BJ (cell line): ENCODE results near the gene SDCBP2. TPM values are rescaled to one million over a fixed set of nuclear protein-coding genes. Genes with fewer than 3 reads are reported as not detected.

Source experiments
- CTCF ChIA-PET: fragments of 350-600 bp; formaldehyde crosslinking; extraction: SDS; loops from one replicate; lab custom pipeline; 2021; ENCODE audit warnings: antibody characterized with exemption, inconsistent platforms; lab: Yijun Ruan, JAX
- POLR2A ChIA-PET: fragments of 300-600 bp; sonication (Branson Sonifier 250); formaldehyde crosslinking; extraction: SDS; loops from one replicate; lab custom pipeline; 2021; ENCODE audit warnings: antibody characterized with exemption; lab: Charles Lee
- DNase-seq: peaks from one replicate; pipeline ENCODE4 v3.0.0-alpha.2; 2011; ENCODE audit warnings: low read depth
- H3K27me3 ChIP-seq: 2 replicates; pipeline ENCODE4 v1.6.0; 2011; ENCODE audit warnings: low read length; ENCODE audit not compliant: control insufficient read depth, insufficient read depth
- H3K36me3 ChIP-seq: 2 replicates; pipeline ENCODE4 v1.5.1; 2011; ENCODE audit warnings: low read length; ENCODE audit not compliant: control insufficient read depth, insufficient read depth
- H3K4me3 ChIP-seq: 2 replicates; pipeline ENCODE4 v1.5.1; 2011; ENCODE audit warnings: low read depth, mild to moderate bottlenecking, control low read depth, low read length
- polyA plus RNA-seq: library from polyadenylated mRNA; depleted of rRNA; stranded (reverse); fragments of >200 nt; gene quantifications from 2 replicates; pipeline ENCODE4 v1.2.3, GENCODE V29; 2011
- TF ChIP-seq, protein P1 (sequence below): IDR thresholded peaks from 2 replicates; pipeline ENCODE4 v1.5.1; 2011; ENCODE audit warnings: low read depth, mild to moderate bottlenecking, control low read depth, inconsistent platforms, low read length, moderate library complexity; ENCODE audit not compliant: insufficient read depth

The SDCBP2 gene
- polyA plus RNA-seq, 1 experiment, result 6.2 TPM

DNA sequence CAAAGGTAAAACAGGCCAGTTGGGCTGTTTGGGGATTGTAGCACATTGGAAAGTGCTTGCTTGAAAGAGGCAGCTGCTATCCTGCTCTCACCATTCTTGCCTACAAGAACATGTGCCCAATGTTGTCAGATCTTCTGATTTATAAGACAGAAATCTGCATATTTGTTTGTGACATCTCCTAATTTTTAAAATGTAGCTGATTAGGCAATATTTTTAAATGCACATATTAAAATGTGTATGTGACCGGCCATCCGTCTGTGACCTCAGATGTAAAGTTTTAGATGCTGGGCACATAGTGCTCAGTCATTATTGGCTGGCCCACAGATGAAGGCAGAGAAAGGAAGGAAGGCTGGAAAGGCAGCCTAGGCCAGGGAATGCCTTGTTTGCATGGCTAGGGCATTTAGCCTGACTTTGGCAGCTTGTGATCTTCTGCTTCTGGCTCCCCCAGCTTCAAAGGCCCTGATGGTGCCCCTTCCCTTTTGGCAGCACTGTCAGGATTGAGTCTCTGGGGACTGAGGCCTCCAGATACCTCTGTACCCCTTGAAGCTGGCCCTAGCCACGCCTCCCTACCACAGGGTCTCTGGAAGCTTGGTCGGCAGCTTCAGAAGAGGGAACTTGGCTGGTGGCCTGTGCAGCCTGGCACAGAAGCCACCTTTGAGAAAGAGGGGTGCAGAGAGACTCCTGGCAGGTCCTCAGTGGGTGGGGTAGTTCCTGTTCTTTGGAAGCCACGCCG lies 56.4 kb downstream of the SDCBP2 start:
- TF ChIP-seq, protein P1, sequence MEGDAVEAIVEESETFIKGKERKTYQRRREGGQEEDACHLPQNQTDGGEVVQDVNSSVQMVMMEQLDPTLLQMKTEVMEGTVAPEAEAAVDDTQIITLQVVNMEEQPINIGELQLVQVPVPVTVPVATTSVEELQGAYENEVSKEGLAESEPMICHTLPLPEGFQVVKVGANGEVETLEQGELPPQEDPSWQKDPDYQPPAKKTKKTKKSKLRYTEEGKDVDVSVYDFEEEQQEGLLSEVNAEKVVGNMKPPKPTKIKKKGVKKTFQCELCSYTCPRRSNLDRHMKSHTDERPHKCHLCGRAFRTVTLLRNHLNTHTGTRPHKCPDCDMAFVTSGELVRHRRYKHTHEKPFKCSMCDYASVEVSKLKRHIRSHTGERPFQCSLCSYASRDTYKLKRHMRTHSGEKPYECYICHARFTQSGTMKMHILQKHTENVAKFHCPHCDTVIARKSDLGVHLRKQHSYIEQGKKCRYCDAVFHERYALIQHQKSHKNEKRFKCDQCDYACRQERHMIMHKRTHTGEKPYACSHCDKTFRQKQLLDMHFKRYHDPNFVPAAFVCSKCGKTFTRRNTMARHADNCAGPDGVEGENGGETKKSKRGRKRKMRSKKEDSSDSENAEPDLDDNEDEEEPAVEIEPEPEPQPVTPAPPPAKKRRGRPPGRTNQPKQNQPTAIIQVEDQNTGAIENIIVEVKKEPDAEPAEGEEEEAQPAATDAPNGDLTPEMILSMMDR, result no peak
- no peak overlapping the region for H3K4me3 ChIP-seq
- DNase-seq, result no peak
- H3K27me3 ChIP-seq, result no peaks in the 10 kb centered on the region
- ChIA-PET POLR2A (interaction anchor here (0.5 kb wide), 1 partner anchor 9 kb away, joined by 9 read pairs; no protein-coding TSS in a partner anchor), CTCF (interaction anchor here (0.6 to 1.4 kb wide), 3 partner anchors 14 to 44 kb away, joined by 3 read pairs; no protein-coding TSS in a partner anchor)
- no peaks in the 10 kb centered on the region for H3K36me3 ChIP-seq

DNA sequence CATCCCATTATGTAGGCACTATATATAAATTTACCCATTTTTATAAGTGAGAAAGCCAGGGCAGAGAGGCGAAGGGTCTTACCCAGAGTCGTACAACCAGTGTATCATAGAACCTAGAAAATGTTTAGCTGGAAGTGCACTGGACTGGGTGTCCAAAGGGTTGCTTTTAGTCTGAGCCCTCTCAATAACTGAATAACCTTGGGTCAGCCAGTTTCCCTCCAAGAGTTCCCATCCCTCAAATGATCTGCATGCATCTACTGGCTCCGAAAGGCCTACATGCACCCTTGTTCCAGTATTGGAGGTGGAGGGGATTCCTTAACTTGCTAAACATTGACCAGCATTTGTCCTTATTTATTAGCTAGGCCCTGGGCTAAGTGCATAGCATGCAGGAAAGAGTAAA lies 59.1 kb downstream of the SDCBP2 start:
- H3K36me3 ChIP-seq, result no peaks in the 10 kb centered on the region
- CTCF ChIA-PET, result interaction anchor here (1.0 to 1.1 kb wide), 2 partner anchors 57 to 167 kb away, joined by 3 read pairs; no protein-coding TSS in a partner anchor
- DNase-seq, result no peak
- TF ChIP-seq, protein P1, result no peak
- POLR2A ChIA-PET, result no interaction called here
- no peaks in the 10 kb centered on the region for H3K27me3 ChIP-seq
- no peak overlapping the region for H3K4me3 ChIP-seq

DNA sequence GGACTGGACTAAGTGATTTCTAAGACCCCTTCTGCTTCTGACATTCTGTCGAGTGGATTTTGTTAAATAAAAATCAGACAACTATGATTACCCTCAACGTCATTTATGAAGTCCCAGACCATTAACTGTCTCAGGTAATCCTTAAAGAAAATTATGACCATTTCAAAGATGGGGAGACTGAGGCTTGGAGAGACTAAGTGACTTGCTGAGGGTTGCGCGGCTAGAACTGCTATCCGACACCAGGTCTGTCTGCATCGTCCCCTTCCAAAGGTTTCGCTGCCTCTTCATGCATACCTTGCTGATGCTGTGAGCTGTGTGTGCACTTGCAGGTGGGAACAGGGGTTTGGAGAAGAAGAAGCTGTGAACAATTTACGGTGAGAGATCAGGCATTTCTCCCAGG lies 59.7 kb downstream of the SDCBP2 start:
- H3K4me3 ChIP-seq, result no peak overlapping the region
- CTCF ChIA-PET, result no interaction called here
- POLR2A ChIA-PET, result no interaction called here
- no peak for DNase-seq
- no peaks in the 10 kb centered on the region for H3K27me3 ChIP-seq
- H3K36me3 ChIP-seq, result no peaks in the 10 kb centered on the region
- TF ChIP-seq, protein P1, result no peak

DNA sequence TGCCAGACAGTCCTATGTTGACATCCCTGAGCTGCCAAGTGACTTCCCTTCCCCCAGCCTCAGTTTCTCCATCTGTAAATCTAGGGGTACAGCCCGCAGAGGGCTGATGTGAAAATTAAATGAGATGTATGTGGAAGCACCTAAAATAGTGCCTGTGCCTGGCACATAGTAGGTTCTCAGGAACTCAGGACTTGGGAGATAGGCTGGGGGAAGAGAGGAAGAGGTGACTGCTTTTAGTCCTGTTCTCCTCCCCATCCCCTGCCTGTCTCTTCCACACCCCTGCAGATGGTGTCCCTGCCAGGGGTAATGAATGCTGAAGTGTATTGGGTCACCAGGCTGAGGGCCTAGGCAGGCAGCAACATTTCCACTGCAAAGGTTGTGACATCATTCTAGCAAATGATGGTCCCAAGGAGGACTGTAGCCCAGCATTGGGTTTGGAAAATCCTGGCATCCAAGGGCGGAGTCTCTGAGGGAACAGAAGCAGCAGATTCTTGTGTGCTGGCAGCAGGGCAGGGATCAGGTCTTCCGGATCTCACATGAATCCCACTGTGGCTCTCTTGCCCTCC lies 61.0 kb downstream of the SDCBP2 start:
- DNase-seq, result no peak
- Histone ChIP-seq H3K4me3 (no peak overlapping the region), H3K27me3 (no peaks in the 10 kb centered on the region), H3K36me3 (no peaks in the 10 kb centered on the region)
- POLR2A ChIA-PET, result no interaction called here
- CTCF ChIA-PET, result interaction anchor here (1.5 kb wide), 1 partner anchor 198 kb away, joined by 4 read pairs; the partner anchor contains the start of gene NSFL1C
- TF ChIP-seq, protein P1, result no peak

DNA sequence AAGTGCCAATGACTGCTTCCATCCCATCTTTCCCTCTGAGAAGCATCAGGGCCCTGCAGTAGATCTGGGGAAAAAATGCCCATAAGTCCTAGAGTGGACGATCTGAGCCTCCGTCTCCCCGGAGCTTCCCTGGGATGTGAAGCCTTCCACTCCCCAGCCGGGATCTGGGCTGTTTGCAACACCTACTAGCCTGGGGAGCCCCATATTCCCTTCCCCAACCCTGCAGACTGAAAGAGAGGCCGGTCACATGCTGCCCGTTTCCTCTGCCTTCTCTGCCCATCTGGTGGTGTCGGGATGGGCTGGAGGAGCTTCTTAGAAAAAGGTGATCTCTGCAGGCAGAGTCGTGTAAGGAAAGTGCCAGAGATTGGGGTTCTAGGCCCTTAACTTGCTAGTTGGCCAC lies 61.8 kb downstream of the SDCBP2 start:
- H3K4me3 ChIP-seq, result peak overlapping the region; percentile 87
- H3K27me3 ChIP-seq, result no peaks in the 10 kb centered on the region
- POLR2A ChIA-PET, result no interaction called here
- H3K36me3 ChIP-seq, result no peaks in the 10 kb centered on the region
- no peak for DNase-seq
- TF ChIP-seq, protein P1, result no peak
- CTCF ChIA-PET, result interaction anchor here (1.1 to 2.1 kb wide), 3 partner anchors 9 to 199 kb away, joined by 3 to 5 read pairs (median 4); partner anchors contain the start of gene NSFL1C
